PC-9 (cell line): ENCODE data around the gene EPHA2. TPM values are rescaled to one million over a fixed set of nuclear protein-coding genes. Genes with fewer than 3 reads are reported as not detected.

ENCODE experiments used
- BruUV-seq: library from RNA; stranded (reverse); fragments of 400-500 nt; replicated peaks from 2 replicates; lab custom pipeline; 2021; lab: Mats Ljungman, UMichigan
- CTCF ChIA-PET: fragments of 300-600 bp; sonication (Branson Sonifier 250); formaldehyde crosslinking; loops from one replicate; lab custom pipeline; 2022; ENCODE audit warnings: antibody characterized with exemption; lab: Charles Lee
- POLR2A ChIA-PET: fragments of 300-600 bp; sonication (Branson Sonifier 250); formaldehyde crosslinking; loops from one replicate; lab custom pipeline; 2022; ENCODE audit warnings: antibody characterized with exemption; ENCODE audit not compliant: unreplicated experiment; lab: Charles Lee
- DNase-seq, 2 experiments: peaks; one replicate each; pipeline versions ENCODE4 v3.0.0 to v3.0.0-alpha.2; 2015 to 2022; ENCODE audit warnings: mixed read lengths in 1 of 2
- H2AFZ ChIP-seq: fragments of 200-600 bp; sonication (generic); 2 replicates; pipeline ENCODE4 v1.8.1; 2017; ENCODE audit warnings: antibody characterized with exemption
- H3F3A ChIP-seq: fragments of 200-600 bp; sonication (generic); 2 replicates; pipeline ENCODE4 v1.8.1; 2017; ENCODE audit warnings: antibody characterized with exemption, mild to moderate bottlenecking, low read depth; ENCODE audit not compliant: insufficient read depth
- H3K27ac ChIP-seq: fragments of 200-600 bp; sonication (generic); 2 replicates; pipeline ENCODE4 v1.6.1; 2016; ENCODE audit warnings: mixed run types
- H3K27me3 ChIP-seq: fragments of 200-600 bp; sonication (generic); 2 replicates; pipeline ENCODE4 v1.6.1; 2016; ENCODE audit warnings: low read depth, mixed run types; ENCODE audit not compliant: insufficient read depth
- H3K36me3 ChIP-seq: fragments of 200-600 bp; sonication (generic); 2 replicates; pipeline ENCODE4 v1.6.1; 2016; ENCODE audit warnings: low read depth, mixed run types
- H3K4me1 ChIP-seq: fragments of 200-600 bp; sonication (generic); replicated peaks from 2 replicates; pipeline ENCODE4 v1.6.1; 2016; ENCODE audit warnings: mixed run types; ENCODE audit not compliant: insufficient read depth
- H3K4me2 ChIP-seq: fragments of 200-600 bp; sonication (generic); 2 replicates; pipeline ENCODE4 v1.6.1; 2017; ENCODE audit warnings: mixed run types
- H3K4me3 ChIP-seq: fragments of 200-600 bp; sonication (generic); 2 replicates; pipeline ENCODE4 v1.6.1; 2016; ENCODE audit warnings: mixed run types
- H3K79me2 ChIP-seq: fragments of 200-600 bp; sonication (generic); 2 replicates; pipeline ENCODE4 v1.6.1; 2017; ENCODE audit warnings: low read depth, mixed run types
- H3K9me2 ChIP-seq: fragments of 200-600 bp; sonication (generic); 2 replicates; pipeline ENCODE4 v1.8.1; 2017; ENCODE audit warnings: mild to moderate bottlenecking; ENCODE audit not compliant: insufficient read depth
- H3K9me3 ChIP-seq: fragments of 200-600 bp; sonication (generic); 2 replicates; pipeline ENCODE4 v1.8.1; 2016; ENCODE audit warnings: low read depth; ENCODE audit not compliant: insufficient read depth
- H4K20me1 ChIP-seq: fragments of 200-600 bp; sonication (generic); 2 replicates; pipeline ENCODE4 v1.8.1; 2017; ENCODE audit not compliant: insufficient read depth
- EZH2 ChIP-seq: fragments of 200-600 bp; sonication (generic); IDR thresholded peaks from 2 replicates; pipeline ENCODE4 v1.8.0; 2017; ENCODE audit warnings: antibody characterized with exemption, low read depth
- intact Hi-C: fragments of 100-400 bp; cut with micrococcal nuclease; formaldehyde crosslinking; loops from one replicate; pipeline ENCODE4 v1.10.0; 2022; ENCODE audit not compliant: unreplicated experiment
- total RNA-seq: library from RNA; stranded (reverse); gene quantifications from 2 replicates; pipeline ENCODE4 v1.2.3, GENCODE V29; 2021
- TF ChIP-seq, protein P1 (sequence below): fragments of 200-600 bp; sonication (generic); conservative IDR thresholded peaks from 2 replicates; pipeline ENCODE4 v1.6.1; 2017; ENCODE audit warnings: mixed run types, antibody characterized with exemption, mild to moderate bottlenecking, moderate library complexity

Gene EPHA2
- total RNA-seq, 1 experiment from 2014 or later, result 48.3 TPM

DNA sequence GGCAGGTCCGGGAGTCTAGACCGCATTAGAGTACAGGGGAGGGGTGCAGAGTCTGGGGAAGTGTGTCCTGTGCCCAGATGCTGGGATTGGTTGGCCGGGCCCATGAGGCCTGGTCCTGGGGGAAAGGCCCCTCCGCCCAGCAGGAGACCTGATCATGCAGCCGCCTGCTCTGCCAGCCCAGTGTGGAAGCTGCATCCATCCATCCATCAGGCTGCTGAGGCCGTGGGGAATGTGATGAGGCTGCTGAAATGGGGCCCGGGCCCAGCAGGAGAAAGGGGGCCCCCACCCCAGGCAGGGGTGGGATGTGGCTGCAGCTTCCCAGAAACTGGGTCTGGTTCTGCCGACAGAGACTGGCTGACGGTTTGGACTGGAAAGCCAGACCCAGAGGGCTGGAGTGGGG is 37.2 kb downstream of the EPHA2 start:
- no peaks in the 10 kb centered on the region for H3K9me2 ChIP-seq
- TF ChIP-seq EZH2, result no peak
- TF ChIP-seq, protein P1, sequence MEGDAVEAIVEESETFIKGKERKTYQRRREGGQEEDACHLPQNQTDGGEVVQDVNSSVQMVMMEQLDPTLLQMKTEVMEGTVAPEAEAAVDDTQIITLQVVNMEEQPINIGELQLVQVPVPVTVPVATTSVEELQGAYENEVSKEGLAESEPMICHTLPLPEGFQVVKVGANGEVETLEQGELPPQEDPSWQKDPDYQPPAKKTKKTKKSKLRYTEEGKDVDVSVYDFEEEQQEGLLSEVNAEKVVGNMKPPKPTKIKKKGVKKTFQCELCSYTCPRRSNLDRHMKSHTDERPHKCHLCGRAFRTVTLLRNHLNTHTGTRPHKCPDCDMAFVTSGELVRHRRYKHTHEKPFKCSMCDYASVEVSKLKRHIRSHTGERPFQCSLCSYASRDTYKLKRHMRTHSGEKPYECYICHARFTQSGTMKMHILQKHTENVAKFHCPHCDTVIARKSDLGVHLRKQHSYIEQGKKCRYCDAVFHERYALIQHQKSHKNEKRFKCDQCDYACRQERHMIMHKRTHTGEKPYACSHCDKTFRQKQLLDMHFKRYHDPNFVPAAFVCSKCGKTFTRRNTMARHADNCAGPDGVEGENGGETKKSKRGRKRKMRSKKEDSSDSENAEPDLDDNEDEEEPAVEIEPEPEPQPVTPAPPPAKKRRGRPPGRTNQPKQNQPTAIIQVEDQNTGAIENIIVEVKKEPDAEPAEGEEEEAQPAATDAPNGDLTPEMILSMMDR, result no peak
- no peak overlapping the region for H3K4me2 ChIP-seq
- POLR2A ChIA-PET, result no interaction called here
- peaks cover 32% of the 10 kb centered on the region for H3K4me1 ChIP-seq
- H3K4me3 ChIP-seq, result no peak overlapping the region
- H3K27ac ChIP-seq, result no peak overlapping the region
- intact Hi-C loops, result no loop called here
- CTCF ChIA-PET, result no interaction called here
- H2AFZ ChIP-seq, result no peak overlapping the region
- no TSS peak for BruUV-seq
- peaks cover 32% of the 10 kb centered on the region for H3F3A ChIP-seq
- no peaks in the 10 kb centered on the region for H3K27me3 ChIP-seq
- DNase-seq, result no peak
- H3K36me3 ChIP-seq, result peaks cover 6% of the 10 kb centered on the region; the same call in 1 of the 2 replicates
- no peaks in the 10 kb centered on the region for H3K79me2 ChIP-seq
- H3K9me3 ChIP-seq, result no peaks in the 10 kb centered on the region
- no peaks in the 10 kb centered on the region for H4K20me1 ChIP-seq

- BruUV-seq, result no TSS peak
- H3K9me2 ChIP-seq, result no peaks in the 10 kb centered on the region
- no peaks in the 10 kb centered on the region for H3K27me3 ChIP-seq
- no peak for TF ChIP-seq EZH2
- TF ChIP-seq, protein P1, result no peak
- peaks cover 24% of the 10 kb centered on the region for H3F3A ChIP-seq
- no peak for DNase-seq
- H2AFZ ChIP-seq, result no peak overlapping the region
- no peak overlapping the region for H3K27ac ChIP-seq
- no peaks in the 10 kb centered on the region for H4K20me1 ChIP-seq
- CTCF ChIA-PET, result interaction anchor here (0.5 to 1.2 kb wide), 2 partner anchors 36 to 238 kb away, joined by 3 to 8 read pairs; no protein-coding TSS in a partner anchor
- no peaks in the 10 kb centered on the region for H3K79me2 ChIP-seq
- intact Hi-C loops, result no loop called here
- POLR2A ChIA-PET, result no interaction called here
- no peak overlapping the region for H3K4me2 ChIP-seq
- no peaks in the 10 kb centered on the region; the same call in 1 of the 2 replicates for H3K36me3 ChIP-seq
- no peak overlapping the region for H3K4me3 ChIP-seq
- peaks cover 28% of the 10 kb centered on the region for H3K4me1 ChIP-seq
- no peaks in the 10 kb centered on the region for H3K9me3 ChIP-seq
Observed at GRCh38 chr1:16117936-16118335, 37.9 kb downstream of the EPHA2 start.

GRCh38 chr1:16117369-16117768 is 38.5 kb downstream of the EPHA2 start:
- Histone ChIP-seq H3K9me2 (no peaks in the 10 kb centered on the region), H3K79me2 (no peaks in the 10 kb centered on the region), H3K27me3 (no peaks in the 10 kb centered on the region), H3K36me3 (no peaks in the 10 kb centered on the region), H3K4me2 (no peak overlapping the region), H2AFZ (no peak overlapping the region), H3F3A (peaks cover 18% of the 10 kb centered on the region), H4K20me1 (no peaks in the 10 kb centered on the region), H3K4me1 (peaks cover 25% of the 10 kb centered on the region), H3K27ac (no peak overlapping the region), H3K4me3 (no peak overlapping the region), H3K9me3 (no peaks in the 10 kb centered on the region)
- DNase-seq, result no peak
- TF ChIP-seq EZH2, result no peak
- TF ChIP-seq, protein P1, result no peak
- POLR2A ChIA-PET, result no interaction called here
- CTCF ChIA-PET, result interaction anchor here (0.5 to 1.2 kb wide), 2 partner anchors 35 to 238 kb away, joined by 3 to 8 read pairs; no protein-coding TSS in a partner anchor
- intact Hi-C loops, result no loop called here
- BruUV-seq, result no TSS peak
